ENCODE results near the gene STRN4.
"Not testable (repeated sequence)": the region's sequence is repeated elsewhere in the genome, so short reads cannot be mapped to it uniquely, and the experiment has no call there.

The STRN4 gene

GRCh38 chr19:46746281-46747057, at the start of gene STRN4:
Gene STRN4 (minus strand): TSS chr19:46746450. CDS start chr19:46746430, 20 bp downstream.
- peak; percentile 39 for DNase-seq

GRCh38 chr19:46791944-46792343, 45.7 kb upstream of the STRN4 start:
- DNase-seq = no peak

- DNase-seq = no peak
Measured at GRCh38 chr19:46789371-46789770, 43.1 kb upstream of the STRN4 start.

GRCh38 chr19:46788968-46789338, 42.7 kb upstream of the STRN4 start:
- DNase-seq = no peak

- peak; percentile 97 for DNase-seq
Measured at GRCh38 chr19:46788262-46788967, 42.2 kb upstream of the STRN4 start, which contains the start of gene SLC1A5. Gene SLC1A5 (minus strand): TSS chr19:46788594. CDS start chr19:46787965, 629 bp downstream.

GRCh38 chr19:46787331-46788261, 41.3 kb upstream of the STRN4 start:
- DNase-seq = no peak

- no peak for DNase-seq
Measured at GRCh38 chr19:46787040-46787330, 40.7 kb upstream of the STRN4 start.

GRCh38 chr19:46786236-46787039, 40.2 kb upstream of the STRN4 start:
- peak; percentile 77 for DNase-seq

GRCh38 chr19:46785980-46786235, 39.7 kb upstream of the STRN4 start:
- no peak for DNase-seq

- no peak for DNase-seq
Measured at GRCh38 chr19:46785054-46785979, 39.1 kb upstream of the STRN4 start.

GRCh38 chr19:46784262-46785053, 38.2 kb upstream of the STRN4 start:
- DNase-seq = no peak

- DNase-seq = no peak
Measured at GRCh38 chr19:46783670-46784069, 37.4 kb upstream of the STRN4 start.

- no peak for DNase-seq
Measured at GRCh38 chr19:46782355-46783019, 36.2 kb upstream of the STRN4 start.

GRCh38 chr19:46777956-46778645, 31.9 kb upstream of the STRN4 start:
- DNase-seq = not testable (repeated sequence)

- DNase-seq = no peak
Measured at GRCh38 chr19:46776927-46777911, 31.0 kb upstream of the STRN4 start.

GRCh38 chr19:46775642-46776258, 29.5 kb upstream of the STRN4 start:
- DNase-seq = no peak

- no peak for DNase-seq
Measured at GRCh38 chr19:46773018-46773399, 26.8 kb upstream of the STRN4 start.

Measured in activated CD4-positive, alpha-beta T cell treated with anti-CD3 and anti-CD28 coated beads for 1 hour (primary cell).